Inferior parietal cortex (tissue), 1 donor: ENCODE data around the gene TCEA3.

Experiments used
- DNase-seq: peaks from one replicate; pipeline ENCODE4 v3.0.0-alpha.2; 2016; ENCODE audit errors: extremely low spot score

Gene TCEA3

DNA sequence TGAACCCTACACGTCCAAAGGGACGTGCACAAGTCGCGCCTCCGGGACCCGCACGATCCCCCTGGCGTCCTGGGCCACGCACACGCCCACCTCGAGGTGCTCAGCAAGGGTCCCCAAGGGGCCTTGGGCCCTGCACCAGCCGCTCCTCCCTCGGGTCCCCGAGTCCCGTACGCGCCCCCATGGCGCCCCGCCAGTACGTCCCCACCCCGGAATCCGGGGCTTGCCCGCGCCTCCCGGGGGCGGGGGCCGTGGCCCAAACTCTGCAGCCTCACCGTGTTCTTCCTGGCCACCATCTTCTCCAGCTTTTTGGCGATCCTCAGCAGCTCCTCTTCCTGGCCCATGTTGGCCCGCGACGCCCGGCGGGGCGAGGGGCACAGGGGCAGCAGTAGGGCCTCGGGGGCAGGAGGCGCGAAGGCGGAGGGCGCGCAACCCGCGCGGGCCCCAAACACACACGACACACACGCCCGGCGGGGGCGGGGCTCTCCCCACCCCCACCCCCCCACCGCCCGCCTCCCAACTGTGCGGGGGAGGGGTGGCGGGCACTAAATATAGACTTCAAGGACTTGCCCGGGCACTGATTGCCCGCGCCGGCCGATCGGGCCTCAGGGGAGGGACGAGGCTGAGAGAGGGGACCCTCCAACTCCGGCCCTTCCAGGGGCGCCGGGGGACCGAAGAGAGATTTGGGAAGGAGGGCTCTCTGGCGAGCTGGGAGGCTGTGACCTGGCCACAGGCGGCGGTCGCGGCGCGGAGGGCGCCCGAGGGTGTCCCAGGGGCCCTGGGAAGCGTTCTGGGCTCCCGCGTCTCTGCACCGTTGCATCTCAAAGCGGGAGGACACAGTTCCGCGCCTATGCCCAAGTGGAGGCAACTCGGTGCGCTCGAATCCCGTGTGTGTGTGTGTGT is at the start of gene TCEA3:
Gene TCEA3, minus strand, starts transcription at position 456 of the 900 bp plus-strand sequence. Its CDS starts 115 bp downstream, at position 341.
- no peak for DNase-seq

DNA sequence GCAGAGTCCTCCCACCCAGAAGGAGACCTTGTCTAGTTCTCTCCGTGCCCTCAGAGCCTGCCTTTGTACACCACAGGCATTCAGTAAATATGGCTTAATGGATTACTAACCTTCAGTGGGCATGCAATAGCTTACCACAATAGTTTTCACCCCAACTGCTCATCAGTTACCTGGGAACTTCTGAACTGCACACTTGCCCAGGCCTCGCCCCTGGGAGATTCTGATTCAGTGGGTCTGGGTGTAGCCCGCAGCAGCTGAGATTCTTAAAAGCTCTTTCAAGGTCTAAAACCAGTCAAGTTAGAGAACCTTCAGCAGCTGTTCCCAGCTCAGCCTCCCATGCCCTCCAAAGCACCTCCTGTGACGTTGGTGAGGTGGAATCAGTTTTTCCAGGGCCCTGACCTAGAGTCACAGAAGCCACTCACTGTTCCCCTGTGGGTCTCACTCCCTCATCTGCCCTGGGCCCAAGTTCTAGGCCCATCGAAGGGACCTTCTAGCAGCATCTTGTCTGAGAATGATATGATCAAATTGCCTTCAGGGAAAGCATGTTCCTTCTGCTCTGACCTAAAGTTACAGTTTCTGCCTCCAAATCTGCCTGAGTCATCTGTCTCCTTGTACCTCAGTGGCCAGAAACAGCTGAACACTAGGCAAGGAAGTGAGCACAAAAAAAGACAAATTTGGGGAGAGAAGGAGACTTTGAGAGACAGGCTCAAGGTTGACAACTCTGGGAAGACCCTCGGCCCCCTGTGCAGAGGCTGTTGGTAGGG is 48.7 kb upstream of the TCEA3 start:
- no peak for DNase-seq

DNA sequence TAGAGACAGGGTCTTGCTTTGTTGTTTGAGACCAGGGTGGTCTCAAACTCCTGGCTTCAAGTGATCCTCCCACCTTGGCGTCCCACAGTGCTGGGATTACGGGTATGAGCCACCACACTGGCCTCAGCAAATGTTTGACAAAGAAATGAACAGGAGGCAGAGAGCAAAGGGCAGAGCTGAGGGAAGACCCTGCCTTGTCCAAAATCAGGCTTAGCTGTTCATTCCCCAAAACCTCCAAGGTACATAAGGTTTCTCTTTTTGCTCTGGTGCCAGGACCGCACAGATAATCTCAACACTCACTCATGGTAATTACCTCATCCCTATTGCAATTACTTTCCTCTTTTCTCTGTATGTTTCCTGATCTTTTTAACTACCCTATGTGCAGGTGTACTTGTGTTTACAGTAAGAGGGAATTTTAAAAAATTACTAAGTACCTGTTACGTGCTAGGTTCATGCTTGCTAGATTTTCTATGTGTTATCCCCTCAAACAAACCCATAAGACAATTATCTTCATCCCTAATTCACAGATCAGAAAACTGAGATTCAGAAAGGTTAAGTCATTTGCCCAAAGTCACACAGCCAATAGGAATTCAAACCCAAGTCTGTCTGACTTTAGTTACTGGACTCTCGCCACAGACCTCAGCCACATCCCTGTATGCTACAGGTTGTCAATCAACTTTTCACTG is 47.9 kb upstream of the TCEA3 start:
- DNase-seq, result no peak

DNA sequence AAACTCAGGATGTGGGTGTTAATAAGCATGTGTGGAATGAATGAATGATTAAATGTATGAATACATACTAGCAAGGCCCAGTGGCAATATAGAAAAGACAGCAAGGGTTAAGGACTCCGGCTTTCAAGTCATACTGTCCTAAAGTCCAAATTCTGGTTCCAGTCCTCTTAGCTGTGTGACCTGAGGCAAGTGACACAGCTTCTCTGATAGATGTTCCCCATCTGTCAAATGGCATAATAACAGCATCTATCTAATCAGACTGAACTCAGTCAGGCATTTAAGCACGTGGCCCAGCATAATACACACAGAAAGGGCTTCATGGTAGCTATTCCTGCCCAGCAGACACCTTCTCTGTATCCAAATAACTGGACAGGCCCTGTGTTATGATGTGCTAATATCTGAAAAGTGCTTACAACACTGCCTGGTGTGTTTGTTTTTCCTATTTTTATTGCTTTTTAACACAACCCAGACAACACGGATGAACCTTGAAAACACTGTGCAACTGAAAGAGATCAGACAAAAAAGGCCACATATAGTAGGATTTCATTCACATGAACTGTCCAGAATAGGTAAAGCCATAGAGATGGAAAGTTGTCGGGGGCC is 47.0 kb upstream of the TCEA3 start:
- DNase-seq, result no peak

DNA sequence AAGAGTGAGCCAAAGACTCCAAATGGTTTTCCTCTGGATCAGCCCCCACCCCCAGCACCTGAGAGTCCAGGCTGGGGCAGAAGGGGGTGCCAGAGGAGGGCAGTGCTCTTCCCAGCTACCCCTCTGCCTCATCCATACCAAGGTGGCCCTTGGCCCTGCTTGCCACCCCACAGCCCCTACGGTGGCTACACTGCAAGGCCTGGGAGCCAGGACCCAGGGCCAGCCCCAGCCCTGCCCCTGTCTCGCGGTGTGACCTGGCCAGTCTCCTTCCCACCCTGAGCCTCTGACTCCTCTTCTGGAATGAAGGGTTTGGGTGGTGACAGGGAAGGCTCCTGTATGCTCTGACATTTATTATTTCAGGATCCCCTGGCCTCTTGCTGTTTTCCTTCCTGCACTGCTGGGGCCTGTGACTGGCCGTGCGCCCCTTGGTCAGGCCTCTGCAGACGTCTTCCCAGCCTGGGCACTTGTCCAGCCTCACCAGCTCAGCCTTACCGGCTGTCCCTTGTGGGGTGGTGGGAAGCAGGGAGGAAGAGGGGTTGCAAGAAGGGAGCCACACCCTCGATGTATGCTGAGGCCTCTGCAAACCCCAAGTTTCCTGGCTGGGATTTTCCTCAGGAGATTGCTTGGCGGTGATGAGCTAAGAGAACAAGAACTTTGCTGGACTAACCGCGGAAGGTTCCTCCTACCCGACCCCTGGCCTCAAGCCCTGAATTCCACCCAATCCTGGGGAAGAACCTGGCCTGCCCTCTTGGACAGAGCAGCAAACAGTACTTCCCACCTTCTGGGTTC is 45.9 kb upstream of the TCEA3 start:
- DNase-seq, result no peak

DNA sequence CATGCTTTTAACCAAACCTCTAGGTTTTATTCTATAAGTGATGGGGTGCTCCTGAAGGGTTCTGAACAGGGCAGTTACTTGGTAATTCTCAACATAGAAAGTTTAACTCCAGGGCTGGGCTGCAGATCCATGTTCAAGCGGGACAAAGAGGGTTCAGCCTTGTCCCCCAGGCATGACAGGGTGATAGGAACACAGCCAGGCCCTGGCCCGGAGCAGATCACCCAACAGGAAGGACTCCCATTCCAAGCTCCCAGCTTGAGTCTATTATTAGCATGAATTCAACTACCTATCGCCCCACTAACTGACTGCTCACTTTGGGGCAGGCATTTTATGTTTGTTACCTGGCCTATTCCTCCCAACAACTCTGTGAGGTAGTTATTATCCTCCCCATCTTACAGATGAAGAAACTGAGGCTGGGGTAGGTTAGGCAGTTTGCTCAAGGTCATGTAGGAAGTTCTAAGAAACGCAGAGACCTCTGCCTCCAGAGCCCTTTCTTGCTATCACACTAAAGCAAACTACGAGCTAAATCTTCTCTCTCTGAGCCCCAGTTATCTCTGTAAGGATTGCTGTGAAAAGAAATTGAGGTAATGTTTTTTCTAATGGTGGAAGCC is 44.9 kb upstream of the TCEA3 start:
- no peak for DNase-seq

DNA sequence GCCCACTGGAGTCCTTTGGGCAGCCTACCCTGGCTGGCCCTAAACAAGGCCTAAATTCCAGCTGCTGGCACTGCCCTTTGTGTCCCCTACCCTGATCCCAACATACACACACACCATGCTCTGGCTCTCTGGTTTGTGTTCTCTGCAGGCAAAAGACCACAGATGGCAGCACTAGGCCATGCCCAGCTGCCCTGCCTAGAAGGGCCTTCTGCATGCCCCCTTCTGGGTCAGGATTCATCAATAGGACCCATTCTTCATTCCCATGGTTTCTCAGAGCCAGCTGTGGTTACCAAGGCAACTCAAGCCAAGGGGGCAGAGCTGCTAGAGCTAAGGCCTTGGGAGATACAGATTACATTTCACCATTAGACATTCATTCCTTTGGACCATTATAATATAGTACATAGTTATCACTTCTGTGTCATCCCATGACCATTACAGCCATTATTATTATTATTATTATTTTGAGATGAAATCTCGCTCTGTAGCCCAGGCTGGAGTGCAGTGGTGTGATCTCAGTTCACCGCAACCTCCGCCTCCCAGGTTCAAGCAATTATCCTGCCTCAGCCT is 42.0 kb upstream of the TCEA3 start:
- DNase-seq, result peak; percentile 61

DNA sequence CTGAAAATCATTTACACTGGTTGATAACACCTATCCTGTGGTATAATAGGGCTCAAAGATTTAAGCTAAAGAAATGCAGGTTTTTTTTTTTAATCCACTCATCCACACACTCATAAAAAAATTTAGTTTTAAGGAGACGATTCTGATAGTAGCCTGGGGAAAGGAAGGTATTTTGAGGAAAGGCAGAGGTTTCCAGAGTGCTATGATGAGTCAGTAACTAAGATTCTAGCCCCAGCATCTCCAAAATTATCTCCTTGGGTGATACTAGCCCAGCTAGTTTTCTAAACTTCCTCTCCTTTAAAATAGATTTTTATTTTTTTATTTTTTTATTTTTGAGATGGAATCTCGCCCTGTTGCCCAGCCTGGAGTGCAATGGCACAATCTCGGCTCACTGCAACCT is 38.7 kb upstream of the TCEA3 start:
- no peak for DNase-seq

DNA sequence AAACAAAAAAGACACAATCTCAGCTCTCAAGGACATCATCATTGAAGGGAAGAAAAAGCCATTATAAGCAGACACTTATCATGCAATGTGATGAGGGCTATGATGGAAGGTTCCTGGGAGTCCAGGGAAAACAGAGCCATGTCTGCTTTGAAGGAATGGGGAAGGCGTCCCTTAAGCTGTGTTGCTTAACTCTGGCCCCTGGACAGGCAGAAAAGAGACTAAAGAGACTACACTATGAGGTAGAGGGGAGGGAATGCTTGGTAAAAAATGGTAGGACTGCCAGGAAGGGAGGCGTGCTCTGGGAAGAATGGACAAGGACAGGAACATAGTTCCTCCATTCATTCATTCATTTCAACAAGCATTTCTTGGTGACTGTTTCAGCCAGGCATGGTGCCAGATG is 38.2 kb upstream of the TCEA3 start:
- no peak for DNase-seq

DNA sequence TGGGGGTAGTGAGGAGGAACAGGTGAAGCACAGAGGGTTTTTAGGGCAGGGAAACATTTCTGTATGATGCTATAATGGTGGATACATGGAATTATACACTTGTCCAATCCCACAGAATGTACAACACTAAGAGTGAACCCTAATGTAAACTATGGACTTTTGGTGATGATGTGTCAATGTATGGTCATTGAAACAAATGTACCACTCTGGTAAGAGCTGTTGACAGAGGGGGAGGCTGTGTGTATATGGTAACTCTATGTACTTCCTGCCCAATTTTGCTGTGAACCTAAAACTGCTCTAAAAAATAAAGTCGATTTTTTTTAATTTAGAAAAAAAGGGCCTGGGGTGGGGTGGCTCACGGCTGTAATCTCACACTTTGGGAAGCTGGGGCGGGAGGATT is 36.5 kb upstream of the TCEA3 start:
- no peak for DNase-seq

DNA sequence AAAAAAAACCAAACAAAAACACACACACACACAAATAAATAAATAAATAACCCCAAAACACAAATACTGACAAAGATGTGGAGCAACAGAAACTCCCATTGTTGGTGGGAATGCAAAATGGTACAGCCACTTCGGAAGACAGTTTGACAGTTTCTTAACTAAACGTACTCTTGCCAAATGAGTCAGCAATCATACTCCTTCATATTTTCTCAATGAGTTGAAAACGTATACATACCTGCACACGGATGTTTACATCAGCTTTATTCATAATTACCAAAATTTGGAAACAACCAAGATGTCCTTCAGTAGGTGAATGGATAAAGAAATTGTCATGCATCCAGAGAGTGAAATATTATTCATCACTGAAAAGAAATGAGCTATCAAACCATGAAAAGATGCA is 36.0 kb upstream of the TCEA3 start:
- DNase-seq, result no peak

DNA sequence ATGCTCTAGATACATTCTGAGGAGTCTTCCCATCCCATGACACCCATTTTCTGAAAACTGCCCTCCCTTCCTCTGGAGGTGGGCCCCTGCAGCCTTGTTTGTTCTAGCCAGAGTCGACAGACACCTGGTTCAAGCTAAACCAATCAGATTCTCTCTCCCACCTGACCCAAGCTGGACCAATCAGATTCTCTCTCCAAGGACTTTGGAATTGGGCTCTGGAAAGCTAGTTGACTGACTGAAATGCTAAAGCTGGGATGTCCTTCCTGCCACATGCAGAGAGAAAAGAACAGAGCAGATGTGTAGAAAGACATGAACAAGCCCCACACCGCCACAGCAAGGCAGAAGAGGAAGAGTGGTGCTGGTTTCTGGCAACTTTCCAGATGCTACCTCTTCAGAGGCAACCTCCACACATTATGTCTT is 34.8 kb upstream of the TCEA3 start:
- no peak for DNase-seq

DNA sequence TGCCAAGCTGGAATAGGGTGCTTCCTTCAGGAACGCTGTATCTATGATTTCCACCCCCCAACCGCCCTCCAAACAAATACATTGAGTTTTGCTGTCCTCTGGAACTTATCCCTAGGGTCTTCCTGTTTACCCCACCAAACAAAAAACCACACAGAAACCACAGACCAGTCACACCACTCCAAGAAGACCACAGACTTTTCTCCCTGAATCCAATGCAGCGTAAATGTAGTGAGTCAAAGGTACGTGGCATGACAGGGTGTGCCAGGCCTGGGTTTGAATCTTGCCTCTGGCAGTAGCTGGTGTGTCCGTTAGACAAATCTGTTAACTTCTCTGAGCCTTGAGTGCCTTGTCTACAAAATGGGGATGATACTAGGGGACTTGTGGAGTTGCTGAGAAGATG is 31.7 kb upstream of the TCEA3 start:
- no peak for DNase-seq

DNA sequence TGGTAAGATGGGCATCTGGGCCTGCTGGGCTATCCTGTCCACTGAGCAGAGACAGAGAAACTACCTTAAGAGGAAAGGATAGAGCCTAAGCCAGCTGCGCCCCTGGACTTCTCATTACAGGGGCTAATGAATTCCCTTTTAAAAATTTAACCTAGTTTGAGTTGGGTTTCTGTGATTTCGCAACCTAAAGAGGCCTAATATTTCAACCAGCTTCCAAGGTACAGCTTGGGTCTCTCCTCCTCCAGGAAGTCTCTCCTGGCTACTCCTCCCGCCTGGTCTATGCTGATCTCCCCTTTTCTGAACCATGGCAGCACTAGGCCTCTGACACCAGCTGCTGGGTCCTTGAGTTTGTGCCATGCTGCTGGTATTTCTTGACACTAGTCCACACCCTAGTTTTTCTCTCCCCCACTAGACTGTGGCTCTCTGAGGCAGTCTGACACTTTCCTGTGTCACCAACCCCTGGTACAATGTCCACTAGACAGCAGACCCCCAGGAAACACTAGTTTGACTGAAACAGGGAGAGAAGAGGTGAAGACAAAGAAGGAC is 29.0 kb upstream of the TCEA3 start:
- no peak for DNase-seq

DNA sequence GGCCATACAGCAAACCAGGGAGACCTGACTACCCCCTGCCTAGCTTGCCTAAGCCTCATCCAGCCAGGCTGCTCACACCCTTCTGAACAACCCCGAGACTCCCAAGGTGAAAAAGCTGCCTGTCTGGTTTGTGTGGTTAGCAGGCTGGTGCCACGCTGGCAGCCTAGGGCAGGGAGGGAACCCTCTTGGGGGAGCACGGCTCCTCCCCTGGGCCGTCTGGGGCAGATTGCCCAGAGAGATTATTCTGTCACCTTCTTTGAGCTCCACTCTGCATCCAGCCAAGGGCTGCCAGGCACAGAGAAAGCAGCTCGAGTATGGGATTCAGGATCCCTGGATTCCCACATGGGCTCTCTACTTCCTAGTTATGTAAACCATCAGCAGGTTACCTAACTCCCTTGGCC is 27.5 kb upstream of the TCEA3 start:
- DNase-seq, result no peak

DNA sequence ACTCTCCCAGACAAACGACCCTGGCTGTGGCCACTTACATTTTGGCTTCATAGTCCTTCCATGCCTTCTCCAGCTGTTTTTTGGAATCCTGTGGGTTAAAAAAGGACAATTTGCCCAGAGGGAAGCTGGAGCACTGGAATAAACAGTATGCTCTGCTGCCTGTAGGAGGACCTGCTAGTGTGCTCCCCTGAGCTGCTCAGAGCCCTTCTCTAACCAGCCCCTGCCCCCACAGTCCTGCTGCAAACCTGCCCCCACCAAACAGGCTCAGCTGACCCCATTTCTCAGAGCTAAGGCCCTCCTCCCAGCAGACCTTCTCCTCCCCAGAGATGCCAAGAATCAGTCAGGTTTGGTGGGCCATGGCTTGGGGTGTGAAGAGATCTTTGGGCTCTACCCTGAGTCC is 26.9 kb upstream of the TCEA3 start:
- no peak for DNase-seq

DNA sequence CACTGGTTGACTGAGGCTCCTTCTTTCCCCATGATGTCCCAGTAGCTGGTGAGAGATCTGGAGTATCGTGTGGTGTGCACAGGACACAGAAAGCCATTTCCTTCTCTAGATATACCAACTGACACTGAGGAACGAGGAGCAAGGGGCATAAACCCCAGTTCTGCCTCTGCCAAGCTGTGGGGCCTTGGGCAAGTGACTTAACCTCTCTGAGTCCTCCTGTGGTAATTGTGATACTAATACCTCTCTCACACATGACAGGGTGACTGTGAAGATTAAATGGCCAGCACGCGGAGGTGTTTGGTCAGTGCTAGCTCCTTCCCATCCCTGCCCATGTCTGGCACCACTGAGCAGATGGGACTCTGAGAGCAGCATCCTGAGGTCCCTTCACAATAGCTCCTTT is 26.3 kb upstream of the TCEA3 start:
- DNase-seq, result no peak

DNA sequence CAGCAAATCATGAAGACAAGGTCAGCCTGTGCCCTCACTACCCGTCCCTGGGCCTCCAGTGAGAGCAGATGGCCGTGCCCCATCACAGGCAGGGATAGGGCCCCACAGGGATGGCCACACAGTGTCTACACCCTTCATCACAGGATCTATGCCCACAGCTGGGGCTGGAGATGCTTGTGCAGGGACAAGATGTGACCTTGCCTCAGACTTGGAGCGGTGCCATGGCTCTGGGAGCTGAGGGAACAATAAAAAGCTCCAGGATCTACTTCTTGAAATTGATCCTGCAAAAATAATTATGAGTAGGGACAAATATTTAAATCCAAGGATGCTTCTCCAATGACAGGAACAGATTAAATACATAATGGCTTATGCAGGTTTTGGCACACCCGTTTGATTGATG is 25.4 kb upstream of the TCEA3 start:
- no peak for DNase-seq

DNA sequence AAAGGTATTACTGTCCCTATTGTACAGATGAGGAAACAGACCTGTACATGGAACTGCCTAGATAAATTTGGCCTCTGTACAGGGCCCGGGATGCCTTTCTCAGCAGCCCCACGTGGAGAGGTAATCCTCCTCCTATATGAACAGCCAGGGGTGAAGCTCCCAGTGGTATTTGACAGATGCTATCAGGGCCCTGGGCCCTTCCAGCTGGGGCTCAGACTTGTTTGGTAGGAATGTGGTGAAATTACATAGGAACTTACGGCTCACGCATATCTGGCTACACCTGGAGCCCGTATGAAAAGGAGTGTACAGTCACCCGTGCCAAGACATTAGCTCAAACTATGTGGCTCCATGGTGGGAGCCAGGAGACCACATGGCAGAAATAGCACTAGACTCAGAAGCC is 24.8 kb upstream of the TCEA3 start:
- DNase-seq, result no peak

DNA sequence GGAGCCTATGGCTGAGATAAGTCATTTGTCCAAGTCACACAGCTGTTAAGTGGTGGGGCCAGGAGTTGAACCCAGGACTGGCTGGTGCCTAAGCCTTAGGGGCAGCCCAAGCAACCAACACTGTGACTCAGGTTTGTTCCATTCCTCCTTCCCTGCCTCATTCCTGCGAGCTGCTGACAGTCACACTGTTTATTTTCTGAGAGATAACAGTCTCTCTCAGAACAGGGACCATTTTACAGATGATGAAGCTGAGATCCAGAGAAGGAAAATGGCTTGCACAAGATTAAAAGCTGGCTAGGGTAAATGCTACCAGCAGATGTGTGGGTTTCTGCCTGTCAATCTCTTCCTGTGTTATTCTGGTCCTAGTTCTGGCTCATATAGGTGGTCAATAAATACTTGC is 24.3 kb upstream of the TCEA3 start:
- DNase-seq, result no peak
